Stimulated activated naive CD4-positive, alpha-beta T cell treated with Interleukin-2 at 50 U/mL for 16 hours (primary cell): Measurements from ENCODE around the gene SRD5A1.

Experiments used
- DNase-seq: peaks from one replicate; lab custom pipeline; 2025; lab: John Stamatoyannopoulos, UW

The SRD5A1 gene, protein sequence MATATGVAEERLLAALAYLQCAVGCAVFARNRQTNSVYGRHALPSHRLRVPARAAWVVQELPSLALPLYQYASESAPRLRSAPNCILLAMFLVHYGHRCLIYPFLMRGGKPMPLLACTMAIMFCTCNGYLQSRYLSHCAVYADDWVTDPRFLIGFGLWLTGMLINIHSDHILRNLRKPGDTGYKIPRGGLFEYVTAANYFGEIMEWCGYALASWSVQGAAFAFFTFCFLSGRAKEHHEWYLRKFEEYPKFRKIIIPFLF

DNA sequence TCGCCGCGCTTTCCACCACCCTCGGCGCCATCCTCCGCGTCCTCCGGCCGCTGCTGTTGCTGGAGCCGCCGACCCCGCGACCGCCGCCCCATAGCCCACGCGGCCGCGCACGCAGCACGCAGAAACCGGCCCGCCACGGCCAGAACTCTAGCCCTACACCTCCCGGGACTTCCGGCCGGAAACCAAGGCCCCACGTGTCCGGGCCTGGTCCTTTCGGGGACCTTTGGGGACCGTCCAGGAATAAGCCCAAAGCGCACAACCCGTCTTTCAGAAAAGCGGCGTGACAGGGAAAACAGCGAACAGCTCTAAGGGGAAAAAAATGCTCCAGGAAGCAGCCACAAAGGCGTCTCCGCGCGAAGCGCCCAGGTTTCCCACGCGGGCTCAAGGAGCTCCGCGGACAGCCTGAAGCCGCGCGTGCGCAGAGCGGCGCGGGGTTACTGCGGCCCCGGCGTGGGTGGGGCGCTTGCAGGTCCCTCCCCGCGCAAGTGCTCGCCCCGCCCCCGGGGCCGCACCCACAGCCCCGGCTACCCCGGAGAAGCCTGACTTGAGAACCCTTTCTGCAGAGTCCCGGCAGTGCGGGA lies at the start of gene SRD5A1, which contains the start of gene NSUN2:
TSS of gene SRD5A1 (plus strand) at position 553 of the 581 bp plus-strand sequence. CDS start 137 bp downstream, outside the sequence.
TSS of gene NSUN2 (minus strand) at position 157 of the 581 bp plus-strand sequence. CDS start at position 92, 65 bp downstream.
- DNase-seq, result peak; percentile 85

DNA sequence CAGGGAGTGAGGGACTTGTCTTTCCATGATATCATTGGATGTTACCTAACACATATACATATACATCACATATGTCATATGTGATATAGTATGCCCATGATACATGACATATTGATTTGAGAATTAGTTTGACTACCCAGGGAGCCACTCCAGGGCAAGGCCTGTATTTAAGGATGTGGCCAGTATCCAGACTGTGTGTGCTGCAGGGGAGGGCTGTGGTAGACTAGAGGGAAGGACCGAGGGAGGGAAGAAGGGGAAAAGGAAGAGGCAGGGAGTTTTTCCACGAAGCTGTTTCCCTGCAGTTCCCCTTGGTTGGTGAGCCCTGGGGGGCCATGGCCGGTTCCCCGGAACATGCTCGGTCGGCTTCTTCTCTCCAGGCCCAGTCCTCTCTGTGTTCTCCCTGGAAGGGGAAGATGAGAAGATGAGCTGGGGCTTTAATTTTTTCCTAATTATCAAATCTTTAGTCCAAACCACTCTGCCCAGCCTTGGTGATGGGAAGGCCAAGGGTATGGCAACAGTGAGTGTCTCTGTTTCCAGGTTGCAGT lies 49.1 kb upstream of the SRD5A1 start:
- DNase-seq, result no peak

DNA sequence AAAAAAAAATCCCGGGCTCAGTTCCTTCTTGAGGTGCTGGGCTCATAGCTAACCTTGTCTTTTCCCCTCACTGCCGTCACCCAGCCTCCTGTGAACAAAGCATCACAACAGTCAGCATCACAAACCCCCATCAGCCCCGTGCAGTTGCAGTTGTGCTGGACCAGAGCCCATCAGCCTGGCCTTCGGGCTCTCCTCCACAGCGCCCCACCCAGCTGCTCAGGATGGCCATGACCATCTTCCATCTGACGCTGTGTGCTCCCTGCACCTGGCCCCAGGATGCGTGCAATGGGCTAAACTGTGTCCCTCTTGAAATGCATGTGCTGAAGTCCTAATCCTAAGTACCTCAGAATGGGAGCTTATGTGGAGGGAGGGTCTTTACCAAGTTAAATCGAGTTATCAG lies 48.5 kb upstream of the SRD5A1 start:
- no peak for DNase-seq

DNA sequence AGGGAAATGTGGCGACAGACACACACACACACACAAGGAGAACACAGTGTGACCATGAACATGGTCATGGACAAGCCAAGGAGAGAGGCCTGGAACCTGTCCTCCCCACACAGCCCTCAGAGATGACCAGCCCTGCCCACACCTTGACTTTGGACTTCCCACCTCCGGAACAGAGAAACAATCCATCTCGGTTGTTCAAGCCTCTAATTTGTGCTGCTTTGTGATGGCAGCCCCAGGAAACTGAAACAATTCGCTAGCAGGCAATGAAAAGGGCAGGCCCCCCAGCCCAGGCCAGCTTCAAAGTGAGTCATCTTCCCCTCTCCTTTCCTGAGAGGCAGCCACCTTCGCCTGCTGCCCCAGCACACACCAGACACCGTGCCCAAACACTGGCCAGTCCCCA lies 48.1 kb upstream of the SRD5A1 start:
- no peak for DNase-seq

DNA sequence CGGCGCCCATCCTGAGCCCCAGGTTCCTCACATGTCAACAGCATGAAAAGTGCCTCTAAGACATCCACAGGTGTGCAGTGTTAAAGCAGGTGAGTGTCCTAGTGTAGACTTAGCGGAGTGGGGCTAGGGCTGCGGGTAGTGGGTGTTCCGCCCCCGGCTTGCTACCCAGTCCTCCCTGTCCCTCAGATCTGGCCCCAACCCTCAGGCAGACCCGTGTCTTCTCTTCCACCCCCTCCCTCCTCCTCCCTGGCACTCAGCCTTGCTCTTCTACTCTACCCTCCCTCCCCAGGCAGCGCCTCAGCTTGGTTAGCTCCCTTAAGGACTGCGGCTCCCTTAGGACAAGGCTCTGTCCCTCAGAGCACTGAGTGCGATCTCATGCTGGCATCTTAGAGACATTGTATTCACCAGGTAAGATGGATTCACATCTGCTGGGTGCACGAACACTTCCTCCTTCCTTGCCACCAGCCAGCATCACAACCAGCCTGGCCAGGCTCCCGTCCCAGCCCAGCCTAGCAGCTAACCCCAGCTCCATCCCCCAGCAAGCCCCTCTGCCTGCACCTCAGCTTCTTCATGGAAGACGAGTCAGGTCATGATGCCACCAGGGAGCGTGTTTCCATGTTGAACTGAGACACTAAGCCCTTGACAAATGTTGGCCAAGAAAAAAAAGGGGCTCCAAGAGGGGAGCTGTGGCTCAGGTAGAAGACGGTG lies 47.1 kb upstream of the SRD5A1 start:
- no peak for DNase-seq

DNA sequence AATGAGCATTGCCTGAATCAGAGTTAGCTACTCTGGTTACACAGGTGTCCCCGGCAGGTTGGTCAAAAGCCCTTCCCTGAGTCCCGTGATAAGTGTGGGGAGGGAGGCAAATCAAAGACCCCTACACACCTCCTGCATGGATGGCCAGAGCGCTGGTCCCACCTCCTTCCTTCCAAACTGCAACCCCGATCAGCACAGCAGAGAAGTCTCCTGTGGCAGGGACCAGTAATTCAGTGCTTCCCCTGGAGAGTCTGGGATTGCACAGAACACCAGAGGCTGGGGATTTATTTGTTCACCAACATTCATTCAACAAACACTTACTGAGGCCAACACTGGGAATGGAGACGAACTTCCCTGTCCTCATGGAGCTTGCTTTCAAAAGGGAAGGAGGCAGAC lies 46.6 kb upstream of the SRD5A1 start:
- no peak for DNase-seq

DNA sequence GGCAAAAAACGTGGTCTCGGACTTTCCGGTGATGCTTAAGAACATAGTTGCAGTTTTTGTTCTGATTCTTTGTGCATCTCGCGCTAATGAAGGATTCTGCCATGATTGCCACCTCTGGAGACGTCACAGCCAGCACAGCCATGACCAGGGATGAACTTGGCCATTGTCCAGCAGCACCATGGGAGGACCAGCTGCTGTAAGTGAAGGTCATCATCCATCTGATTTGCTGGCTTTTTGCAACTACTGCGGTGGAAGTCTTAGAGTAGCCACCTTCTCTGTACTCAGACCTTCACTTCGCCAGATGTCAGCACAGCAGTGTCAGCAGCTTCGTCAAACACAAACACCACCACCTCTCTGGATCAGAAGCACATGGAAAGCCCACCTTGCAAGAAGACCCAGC lies 46.1 kb upstream of the SRD5A1 start:
- no peak for DNase-seq

DNA sequence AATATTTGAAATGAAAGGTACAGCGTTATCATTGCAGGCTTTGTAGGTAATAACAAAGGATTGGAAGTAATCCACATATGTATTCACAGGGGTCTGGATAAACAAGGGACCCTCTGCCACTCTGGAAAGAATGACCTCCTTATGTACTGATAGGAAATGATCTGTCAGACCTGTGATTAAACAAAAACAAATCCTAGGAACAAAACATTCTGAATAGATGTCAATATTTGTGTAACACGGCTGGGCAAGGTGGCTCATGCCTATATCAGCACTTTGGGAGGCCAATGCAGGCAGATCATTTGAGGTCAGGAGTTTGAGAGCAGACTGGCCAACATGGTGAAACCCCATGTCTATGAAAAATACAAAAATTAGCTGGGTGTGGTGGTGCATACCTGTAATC lies 42.7 kb upstream of the SRD5A1 start:
- no peak for DNase-seq

DNA sequence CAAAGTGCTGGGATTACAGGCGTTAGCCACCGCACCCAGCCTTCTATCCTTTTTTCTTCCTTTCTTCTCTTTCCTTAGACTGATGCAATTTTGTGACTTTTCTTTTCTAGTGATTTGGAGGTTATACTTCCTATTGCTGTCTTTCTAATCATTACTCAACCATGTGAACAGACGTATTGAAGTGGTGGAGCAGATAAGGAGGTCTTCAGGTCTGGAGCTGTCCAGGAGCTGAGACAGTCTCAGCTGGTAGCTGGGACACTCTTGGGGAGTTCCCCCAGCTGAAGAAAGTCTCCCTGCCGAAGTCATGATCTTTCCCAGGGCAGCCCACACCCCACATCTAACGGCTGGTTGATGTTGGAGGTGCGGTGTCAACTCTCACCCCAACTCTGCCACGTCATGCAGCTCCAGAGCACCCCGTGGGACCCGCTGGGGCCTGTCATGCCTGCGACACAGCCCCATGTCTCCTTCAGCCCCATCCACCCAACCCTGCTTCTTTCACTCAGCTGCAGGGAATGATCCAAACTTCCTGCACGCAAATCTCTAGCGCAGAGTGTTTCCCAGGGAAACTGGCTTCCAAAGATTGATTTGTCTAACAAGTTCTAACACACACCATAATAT lies 41.5 kb upstream of the SRD5A1 start:
- DNase-seq, result no peak

DNA sequence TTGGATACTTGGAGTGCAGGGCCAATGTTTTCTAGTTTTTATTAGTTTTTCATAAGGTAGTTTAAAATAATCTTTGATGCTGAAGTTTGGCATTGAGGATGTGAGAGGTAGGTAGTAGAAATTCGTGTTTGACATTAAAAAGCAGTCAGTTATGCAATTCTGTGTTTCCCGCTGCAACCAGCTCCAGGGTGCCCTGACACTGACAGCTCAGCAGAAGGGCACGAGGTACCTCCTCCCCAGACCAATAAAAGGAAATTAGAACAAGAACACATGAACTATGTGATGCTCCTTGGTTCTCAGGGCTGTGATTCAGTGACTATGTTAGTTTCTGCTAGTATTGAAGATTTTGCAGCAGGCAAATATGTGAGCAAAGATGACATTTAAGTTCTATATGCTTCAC lies 40.6 kb upstream of the SRD5A1 start:
- no peak for DNase-seq

DNA sequence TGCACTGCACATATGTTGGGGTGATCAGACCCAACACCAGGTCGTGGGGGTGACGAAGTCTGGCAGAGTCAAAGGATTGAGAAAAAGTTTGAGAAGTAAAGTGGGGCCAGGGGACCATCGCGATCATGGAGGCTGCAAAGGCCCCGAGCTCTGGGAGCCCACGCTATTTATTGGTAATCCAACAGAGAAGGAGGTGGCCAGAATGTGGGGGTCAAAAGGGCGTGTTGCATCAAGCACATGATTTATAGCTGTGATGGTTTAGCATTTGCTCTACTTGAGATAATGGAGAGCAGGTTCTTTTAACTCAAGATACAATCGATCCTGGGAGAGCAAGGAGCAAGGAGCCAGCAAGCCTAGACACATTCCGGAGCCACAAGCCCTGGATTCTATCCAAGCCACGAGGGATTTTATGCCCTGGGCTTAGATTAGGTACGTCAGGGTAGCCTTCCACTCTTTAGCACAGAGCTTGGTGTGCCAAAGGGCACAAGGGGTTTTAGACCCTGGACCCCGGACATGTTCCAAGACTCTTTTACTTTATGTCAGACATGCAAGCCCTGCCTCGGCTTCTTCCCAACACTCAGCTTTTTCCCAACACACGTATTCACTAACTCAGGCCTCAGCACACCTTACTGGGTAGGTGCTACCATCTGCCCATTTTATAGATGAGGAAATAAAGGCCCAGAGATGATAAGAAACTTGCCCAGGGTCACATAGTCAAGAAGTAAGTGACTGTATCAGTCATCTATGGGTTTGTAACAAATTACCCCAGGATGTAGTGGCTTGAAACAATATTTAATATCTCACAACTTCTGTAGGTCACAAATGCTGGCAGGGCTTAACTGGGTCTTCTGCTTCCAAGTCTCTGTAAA lies 39.9 kb upstream of the SRD5A1 start:
- DNase-seq, result no peak

DNA sequence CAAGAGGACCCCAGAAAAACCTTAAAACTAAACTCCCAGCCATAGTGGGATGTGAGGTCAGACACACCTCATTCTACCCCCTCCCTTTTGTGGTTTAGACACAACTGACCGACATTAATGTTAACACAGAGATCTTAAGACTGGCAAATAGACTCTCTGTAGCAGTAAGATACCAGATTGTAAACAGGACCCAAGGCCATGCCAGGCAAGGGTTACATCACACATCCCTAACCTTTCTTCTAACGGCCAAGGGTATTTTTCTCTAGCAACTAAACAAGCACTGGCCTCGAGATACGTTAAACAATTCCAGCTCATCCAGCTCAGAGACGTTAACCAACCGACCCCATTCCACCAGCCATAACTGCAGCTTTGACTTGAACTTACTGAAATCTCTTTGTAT lies 39.2 kb upstream of the SRD5A1 start:
- no peak for DNase-seq

DNA sequence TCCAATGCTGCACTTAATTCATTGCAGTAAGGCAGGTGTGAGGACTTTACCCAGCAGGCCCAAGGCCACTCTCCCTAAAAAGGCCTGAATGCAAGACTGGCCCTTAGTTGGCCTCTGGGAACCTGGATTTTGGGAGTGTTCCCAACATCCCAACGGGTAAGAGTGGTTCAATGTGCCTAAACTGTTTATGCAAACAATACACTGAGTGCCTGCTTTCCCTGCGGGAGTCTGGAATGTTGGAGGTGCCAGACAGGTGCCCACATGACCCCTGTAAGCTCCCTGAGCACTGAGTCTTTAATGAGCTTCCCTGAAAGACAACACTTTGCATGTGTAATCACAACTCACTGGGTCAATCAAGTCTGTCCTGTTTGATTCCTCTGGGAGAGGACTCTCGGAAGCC lies 37.8 kb upstream of the SRD5A1 start:
- no peak for DNase-seq

DNA sequence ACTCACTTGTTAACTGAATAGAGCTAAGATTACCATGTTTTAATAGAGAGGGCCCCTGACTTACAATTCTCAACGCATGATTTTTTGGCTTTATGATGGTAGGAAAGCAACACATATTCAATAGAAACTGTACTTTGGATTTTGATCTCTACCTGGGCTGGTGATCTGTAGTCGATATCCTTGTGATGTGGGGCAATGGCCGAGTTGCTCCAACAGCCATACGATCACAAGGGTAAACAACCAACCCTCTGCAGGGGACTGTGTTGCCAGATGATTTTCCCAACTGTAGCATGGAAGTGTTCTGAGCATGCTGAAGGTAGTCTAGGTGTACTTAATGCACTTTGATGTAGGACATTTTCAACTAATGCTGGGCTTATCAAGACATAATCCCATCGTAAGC lies 36.9 kb upstream of the SRD5A1 start:
- DNase-seq, result no peak

DNA sequence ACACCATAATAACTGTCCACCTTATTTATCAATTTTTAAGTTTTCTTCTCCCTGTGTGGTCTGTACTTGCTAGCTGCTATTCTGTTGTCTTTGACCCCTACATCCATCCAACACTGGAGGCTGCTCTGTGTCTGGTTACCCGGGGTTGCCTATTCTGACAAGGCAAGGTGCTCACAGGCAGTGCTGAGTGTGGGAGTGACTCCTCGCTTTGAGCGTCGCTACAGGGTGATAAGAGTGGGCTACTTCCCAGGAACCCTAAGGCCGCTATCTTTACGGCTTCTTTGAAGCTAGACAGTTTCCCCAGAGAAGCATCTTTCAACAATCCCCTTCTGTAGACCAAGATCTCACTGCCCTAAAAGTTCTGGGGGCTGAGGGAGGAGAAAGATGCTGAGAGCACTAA lies 35.7 kb upstream of the SRD5A1 start:
- DNase-seq, result no peak

DNA sequence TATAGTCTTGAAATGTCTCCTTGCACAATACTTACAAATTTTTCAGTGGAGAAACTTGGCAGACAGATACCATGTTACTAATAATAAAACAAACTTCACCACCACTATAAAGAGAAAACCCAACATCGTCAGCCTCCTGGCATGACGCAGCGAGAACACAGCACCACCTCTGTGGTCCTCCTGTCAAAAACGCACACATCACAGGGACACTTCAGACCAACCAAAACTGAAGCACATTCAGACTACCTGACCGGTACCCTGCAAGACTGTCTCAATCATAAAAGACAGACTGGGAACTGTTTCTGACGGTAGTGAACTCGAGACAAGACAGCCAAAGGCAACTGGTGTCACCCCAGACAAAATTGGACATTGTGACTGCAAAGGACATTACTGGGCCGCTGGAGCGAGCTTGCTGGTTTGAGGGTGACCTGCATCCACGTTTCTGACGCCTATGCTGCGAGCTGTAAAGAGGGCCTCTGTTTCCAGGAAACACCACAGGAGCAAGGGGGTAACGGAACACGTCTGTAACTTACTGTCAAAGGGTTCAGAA lies 34.8 kb upstream of the SRD5A1 start:
- DNase-seq, result no peak

DNA sequence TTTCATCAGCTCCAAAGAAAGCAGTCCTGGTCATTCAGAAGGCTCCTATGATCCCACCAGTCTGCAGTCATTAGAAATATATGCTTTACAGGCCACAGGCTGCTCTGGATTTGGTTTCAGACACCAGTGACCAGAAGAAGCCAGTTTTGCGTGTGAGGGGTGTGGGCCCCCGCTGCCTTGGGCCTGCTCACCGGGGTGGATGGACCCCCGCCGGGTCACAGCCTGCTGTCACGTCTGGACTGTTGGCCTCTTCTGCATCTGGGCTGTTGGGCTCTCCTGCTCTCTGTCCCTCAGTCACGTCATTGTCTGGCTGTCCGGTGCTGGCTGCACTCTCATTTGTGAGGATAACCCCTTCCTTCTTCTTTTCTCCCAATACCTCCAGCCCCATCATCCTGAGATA lies 33.5 kb upstream of the SRD5A1 start:
- no peak for DNase-seq

DNA sequence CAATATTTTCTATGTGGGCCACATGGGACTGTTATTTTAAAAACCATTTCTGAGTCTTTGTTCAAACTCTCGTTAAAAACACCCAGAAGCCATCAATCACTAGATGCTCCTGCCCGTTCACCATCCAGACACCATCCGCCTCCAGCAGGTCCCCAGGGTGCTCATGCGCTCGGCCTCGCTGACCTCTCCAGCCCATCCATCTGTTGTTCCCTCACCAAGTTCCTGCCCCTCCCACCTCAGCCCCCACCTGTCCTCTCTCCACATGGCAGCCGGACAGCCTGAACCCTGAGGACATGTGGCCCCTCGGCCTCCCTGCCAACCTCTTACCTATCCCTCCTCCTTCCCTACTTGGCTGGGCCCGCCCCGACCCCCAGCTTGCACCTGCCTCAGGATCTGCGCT lies 32.0 kb upstream of the SRD5A1 start:
- DNase-seq, result no peak

DNA sequence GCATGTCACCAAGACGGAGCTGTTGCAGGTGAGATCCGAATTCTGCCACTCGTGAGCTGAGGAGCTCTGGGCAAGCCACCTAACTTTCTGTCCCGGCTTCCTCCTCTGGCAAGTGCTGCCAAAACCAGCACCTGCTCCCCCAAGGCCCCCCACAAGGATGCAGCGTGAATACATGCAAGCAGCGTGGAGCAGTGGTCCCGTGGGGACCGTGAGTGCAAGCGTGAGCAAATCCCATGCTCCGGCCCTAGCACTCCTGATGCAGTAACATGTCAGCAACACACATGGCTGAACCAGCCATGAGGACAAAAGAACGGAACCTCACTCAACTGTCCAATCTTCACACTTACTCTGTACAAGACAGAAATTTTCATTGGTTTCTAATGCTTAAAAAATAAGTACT lies 31.4 kb upstream of the SRD5A1 start:
- no peak for DNase-seq

DNA sequence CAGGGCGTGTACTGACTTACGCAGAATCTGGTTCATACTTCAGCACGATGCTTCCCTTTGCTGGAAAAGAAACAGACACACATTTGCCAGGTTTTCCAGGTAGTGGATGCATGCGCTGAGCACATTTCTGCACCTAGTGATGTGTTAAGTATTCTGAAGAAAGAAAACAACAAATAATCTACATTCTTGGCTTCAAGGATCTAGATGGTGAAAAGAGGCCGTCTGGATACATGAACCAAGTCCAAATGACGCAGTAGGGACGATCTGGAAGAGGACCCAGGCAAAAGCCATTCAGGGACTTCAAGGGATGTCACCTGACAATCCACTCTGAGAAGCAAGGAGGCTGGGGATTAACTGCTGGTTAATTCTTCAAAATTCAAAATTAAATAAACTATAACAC lies 30.8 kb upstream of the SRD5A1 start:
- no peak for DNase-seq

DNA sequence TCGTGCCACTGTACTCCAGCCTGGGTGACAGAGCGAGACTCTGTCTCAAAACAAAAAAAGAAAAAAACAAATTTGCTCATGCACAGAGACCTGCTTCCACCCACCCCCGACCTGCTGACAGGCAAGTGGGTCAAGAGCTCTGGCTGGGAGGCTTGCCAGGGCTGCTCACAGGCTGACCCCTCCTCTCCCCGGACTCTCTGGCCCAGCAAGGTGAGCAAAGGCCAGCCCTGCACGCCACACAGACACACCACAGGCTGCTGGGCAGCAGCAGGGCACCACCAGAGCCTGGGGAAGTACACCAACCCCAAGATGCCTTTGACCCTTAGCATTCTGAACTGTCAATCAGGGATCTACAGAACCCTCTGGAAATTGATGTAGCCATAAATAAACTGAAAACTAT lies 29.6 kb upstream of the SRD5A1 start:
- DNase-seq, result no peak
